HCT116 (cell line): ENCODE results near the gene STRIT1. TPM values are rescaled to one million over a fixed set of nuclear protein-coding genes. Genes with fewer than 3 reads are reported as not detected.

ENCODE experiments used
- ATAC-seq: fragments of 200-7000 bp; cut with Tn5 transposase; 2 replicates; pipeline ENCODE4 v1.9.1; 2020; ENCODE audit warnings: mild to moderate bottlenecking, moderate library complexity
- BruUV-seq: library from RNA; stranded (reverse); fragments of 400-500 nt; replicated peaks from 2 replicates; lab custom pipeline; 2021; lab: Mats Ljungman, UMichigan
- CTCF ChIA-PET: fragments of 300-600 bp; sonication (Branson Sonifier 250); formaldehyde crosslinking; loops from one replicate; lab custom pipeline; 2021; ENCODE audit warnings: antibody characterized with exemption; lab: Charles Lee
- POLR2A ChIA-PET: fragments of 300-600, 350-600 bp; sonication (Branson Sonifier 250); formaldehyde crosslinking; loops from one replicate; lab custom pipeline; 2021; ENCODE audit warnings: antibody characterized with exemption; lab: Charles Lee
- RAD21 ChIA-PET, 2 experiments: fragments of 300-600 bp; sonication (Branson Sonifier 250); formaldehyde crosslinking; loops; one replicate each; lab custom pipeline; 2023; ENCODE audit warnings: low total read pairs in 2 of 2; ENCODE audit not compliant: uncharacterized antibody in 2 of 2, unreplicated experiment in 2 of 2, low non-redundant PET in 1 of 2; lab: Charles Lee
- DNase-seq: peaks from one replicate; pipeline ENCODE4 v3.0.0-alpha.2; 2010; ENCODE audit warnings: low read depth, low spot score
- H2AFZ ChIP-seq: fragments of 200-600 bp; shearing (Covaris generic), sonication (generic); 2 replicates; pipeline ENCODE4 v1.6.1; 2017; ENCODE audit warnings: low read depth, mixed run types, mixed read lengths, antibody characterized with exemption, low read length; ENCODE audit not compliant: poor library complexity, severe bottlenecking
- H3K27ac ChIP-seq: 2 replicates; pipeline ENCODE4 v1.5.1; 2012; ENCODE audit warnings: low read depth, low read length
- H3K27me3 ChIP-seq: fragments of 200-600 bp; sonication (generic); 2 replicates; pipeline ENCODE4 v1.6.1; 2016; ENCODE audit warnings: mixed run types, low read length, mixed read lengths; ENCODE audit not compliant: insufficient read depth
- H3K36me3 ChIP-seq, 2 experiments: fragments of 200-500 bp in 1 of 2; fragments of 200-600 bp in 1 of 2; sonication (Bioruptor generic) in 1 of 2; sonication (generic) in 1 of 2; 2 replicates each; pipeline versions ENCODE4 v1.5.1 to v1.6.1; 2014 to 2016; ENCODE audit warnings: low read length in 2 of 2, inconsistent platforms in 1 of 2, mixed read lengths in 1 of 2, mixed run types in 1 of 2; ENCODE audit not compliant: insufficient read depth in 2 of 2, control insufficient read depth in 1 of 2
- H3K4me1 ChIP-seq, 2 experiments: fragments of 200-600 bp in 1 of 2; sonication (generic) in 1 of 2; 2 replicates each; pipeline versions ENCODE4 v1.5.1 to v1.6.1; 2012 to 2017; ENCODE audit warnings: low read length in 2 of 2, inconsistent platforms in 1 of 2, mild to moderate bottlenecking in 1 of 2, mixed read lengths in 1 of 2, mixed run types in 1 of 2, moderate library complexity in 1 of 2; ENCODE audit not compliant: insufficient read depth in 2 of 2, control insufficient read depth in 1 of 2
- H3K4me2 ChIP-seq: fragments of 200-600 bp; sonication (generic); 2 replicates; pipeline ENCODE4 v1.6.1; 2017; ENCODE audit warnings: mixed run types, low read length, mixed read lengths
- H3K4me3 ChIP-seq, 2 experiments: fragments of 200-600 bp in 1 of 2; sonication (generic) in 1 of 2; replicated peaks in 1 of 2; 2 replicates each; pipeline ENCODE4 v1.5.1; 2011 to 2016; ENCODE audit warnings: low read length in 2 of 2, control low read depth in 1 of 2, low read depth in 1 of 2, mild to moderate bottlenecking in 1 of 2, mixed read lengths in 1 of 2, mixed run types in 1 of 2
- H3K79me2 ChIP-seq: fragments of 200-600 bp; sonication (generic); 2 replicates; pipeline ENCODE4 v1.6.1; 2017; ENCODE audit warnings: mild to moderate bottlenecking, mixed run types, low read length, moderate library complexity, mixed read lengths; ENCODE audit not compliant: insufficient read depth
- H3K9ac ChIP-seq: fragments of 200-600 bp; sonication (generic); 2 replicates; pipeline ENCODE4 v1.6.1; 2016; ENCODE audit warnings: low read length, mixed read lengths
- H3K9me2 ChIP-seq: fragments of 200-600 bp; sonication (generic), shearing (Covaris generic); 2 replicates; pipeline ENCODE4 v1.6.1; 2017; ENCODE audit warnings: mixed run types, mild to moderate bottlenecking, moderate library complexity; ENCODE audit not compliant: insufficient read depth
- H3K9me3 ChIP-seq, 2 experiments: fragments of 200-500 bp in 1 of 2; fragments of 200-600 bp in 1 of 2; sonication (Bioruptor generic) in 1 of 2; sonication (generic) in 1 of 2; 2 replicates each; pipeline ENCODE4 v1.6.1; 2014 to 2017; ENCODE audit warnings: low read length in 2 of 2, mixed read lengths in 2 of 2, inconsistent platforms in 1 of 2, low read depth in 1 of 2, mild to moderate bottlenecking in 1 of 2, mixed run types in 1 of 2, moderate library complexity in 1 of 2; ENCODE audit not compliant: control insufficient read depth in 1 of 2, insufficient read depth in 1 of 2
- H4K20me1 ChIP-seq: fragments of 200-600 bp; sonication (generic), shearing (Covaris generic); 2 replicates; pipeline ENCODE4 v1.6.1; 2017; ENCODE audit warnings: mixed run types, mild to moderate bottlenecking, moderate library complexity; ENCODE audit not compliant: insufficient read depth
- ELF1 ChIP-seq: IDR thresholded peaks from 2 replicates; pipeline ENCODE4 v1.6.1; 2012; ENCODE audit warnings: low read depth, borderline replicate concordance
- POLR2A ChIP-seq: IDR thresholded peaks from 2 replicates; pipeline ENCODE4 v1.7.0; 2011; ENCODE audit warnings: borderline replicate concordance; ENCODE audit not compliant: insufficient read depth, insufficient read length; ENCODE audit errors: extremely low read depth
- RAD21 ChIP-seq: IDR thresholded peaks from 2 replicates; pipeline ENCODE4 v1.6.1; 2012; ENCODE audit warnings: low read depth, mild to moderate bottlenecking
- TCF7L2 ChIP-seq: IDR thresholded peaks from 2 replicates; pipeline ENCODE4 v1.7.0; 2011; ENCODE audit warnings: borderline replicate concordance, inconsistent platforms; ENCODE audit not compliant: insufficient read depth, insufficient read length; ENCODE audit errors: extremely low read depth
- intact Hi-C: fragments of 100-400 bp; cut with micrococcal nuclease; formaldehyde crosslinking; loops from 2 replicates; pipeline ENCODE4 v1.10.0; 2022
- total RNA-seq: library from RNA; stranded (reverse); gene quantifications from one replicate; pipeline ENCODE4 v1.2.1, GENCODE V29; 2021; ENCODE audit not compliant: unreplicated experiment
- TF ChIP-seq, protein P1 (sequence below): IDR thresholded peaks from 2 replicates; pipeline ENCODE4 v1.6.1; 2012
- TF ChIP-seq, protein P2 (sequence below): IDR thresholded peaks from 2 replicates; pipeline ENCODE4 v1.6.1; 2011; ENCODE audit warnings: mild to moderate bottlenecking, low read length, moderate library complexity; ENCODE audit not compliant: insufficient replicate concordance; ENCODE audit errors: extremely low read depth

The STRIT1 gene
- total RNA-seq, 1 experiment from 2014 or later: not detected

DNA sequence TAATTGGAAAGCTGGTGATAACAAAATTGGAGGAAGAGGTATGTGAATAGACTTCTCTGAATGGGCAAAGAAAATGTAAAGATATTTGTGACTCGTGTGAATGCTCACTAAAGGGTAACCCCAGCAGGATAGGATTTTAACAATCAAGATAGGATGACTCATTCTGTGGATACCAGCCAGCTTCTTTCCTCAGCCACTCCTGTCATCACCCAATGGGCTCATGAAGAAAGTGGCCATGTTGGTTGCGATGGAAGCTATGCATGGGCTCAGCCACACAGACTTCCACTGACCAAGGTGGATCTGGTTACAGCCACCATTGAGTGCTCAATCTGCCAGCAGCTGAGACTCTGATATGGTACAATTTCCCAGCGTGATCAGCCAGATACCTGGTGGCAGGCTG lies 40.9 kb downstream of the STRIT1 start:
- POLR2A ChIA-PET: no interaction called here
- RAD21 ChIA-PET: no interaction called here
- TF ChIP-seq, protein P1, sequence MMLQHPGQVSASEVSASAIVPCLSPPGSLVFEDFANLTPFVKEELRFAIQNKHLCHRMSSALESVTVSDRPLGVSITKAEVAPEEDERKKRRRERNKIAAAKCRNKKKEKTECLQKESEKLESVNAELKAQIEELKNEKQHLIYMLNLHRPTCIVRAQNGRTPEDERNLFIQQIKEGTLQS: no peak
- TF ChIP-seq, protein P2, sequence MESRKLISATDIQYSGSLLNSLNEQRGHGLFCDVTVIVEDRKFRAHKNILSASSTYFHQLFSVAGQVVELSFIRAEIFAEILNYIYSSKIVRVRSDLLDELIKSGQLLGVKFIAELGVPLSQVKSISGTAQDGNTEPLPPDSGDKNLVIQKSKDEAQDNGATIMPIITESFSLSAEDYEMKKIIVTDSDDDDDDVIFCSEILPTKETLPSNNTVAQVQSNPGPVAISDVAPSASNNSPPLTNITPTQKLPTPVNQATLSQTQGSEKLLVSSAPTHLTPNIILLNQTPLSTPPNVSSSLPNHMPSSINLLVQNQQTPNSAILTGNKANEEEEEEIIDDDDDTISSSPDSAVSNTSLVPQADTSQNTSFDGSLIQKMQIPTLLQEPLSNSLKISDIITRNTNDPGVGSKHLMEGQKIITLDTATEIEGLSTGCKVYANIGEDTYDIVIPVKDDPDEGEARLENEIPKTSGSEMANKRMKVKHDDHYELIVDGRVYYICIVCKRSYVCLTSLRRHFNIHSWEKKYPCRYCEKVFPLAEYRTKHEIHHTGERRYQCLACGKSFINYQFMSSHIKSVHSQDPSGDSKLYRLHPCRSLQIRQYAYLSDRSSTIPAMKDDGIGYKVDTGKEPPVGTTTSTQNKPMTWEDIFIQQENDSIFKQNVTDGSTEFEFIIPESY: no peak
- TF ChIP-seq TCF7L2: no peak
- no peak for TF ChIP-seq POLR2A
- TF ChIP-seq, all 23 proteins: peak for 0
- no peaks in the 10 kb centered on the region for H3K4me1 ChIP-seq
- H3K27ac ChIP-seq: no peak overlapping the region
- no peak overlapping the region for H3K4me2 ChIP-seq
- no peak for DNase-seq
- no peaks in the 10 kb centered on the region for H3K9me2 ChIP-seq
- no peaks in the 10 kb centered on the region for H4K20me1 ChIP-seq
- no peaks in the 10 kb centered on the region for H3K36me3 ChIP-seq
- CTCF ChIA-PET: no interaction called here
- ATAC-seq: no peak
- no peak overlapping the region for H3K4me3 ChIP-seq
- no peaks in the 10 kb centered on the region for H3K79me2 ChIP-seq
- intact Hi-C loops: no loop called here
- H3K27me3 ChIP-seq: no peaks in the 10 kb centered on the region
- BruUV-seq: no TSS peak
- H3K9me3 ChIP-seq: no peaks in the 10 kb centered on the region
- no peak overlapping the region for H3K9ac ChIP-seq
- H2AFZ ChIP-seq: no peak overlapping the region

DNA sequence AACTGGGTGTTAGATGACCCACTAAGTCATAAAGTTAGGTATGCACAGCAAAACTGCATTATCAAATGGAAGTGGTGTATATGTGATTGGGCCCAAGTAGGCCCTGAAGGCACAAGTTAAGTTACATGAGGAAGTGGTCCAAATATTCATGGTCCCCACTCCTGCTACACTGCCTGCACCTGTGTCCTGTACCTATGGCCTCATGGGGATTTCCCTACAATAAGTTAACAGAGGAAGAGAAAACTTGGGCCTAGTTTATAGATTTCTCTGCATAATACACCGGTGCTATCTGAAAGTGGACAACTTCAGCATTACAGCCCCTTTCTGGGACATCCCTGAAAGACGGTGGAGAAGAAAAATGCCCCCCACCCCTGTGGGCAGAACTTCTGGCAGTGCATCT lies 41.5 kb downstream of the STRIT1 start:
- Histone ChIP-seq H4K20me1 (no peaks in the 10 kb centered on the region), H3K4me1 (no peaks in the 10 kb centered on the region), H3K4me2 (no peak overlapping the region), H3K9me2 (no peaks in the 10 kb centered on the region), H3K79me2 (no peaks in the 10 kb centered on the region), H3K9ac (no peak overlapping the region), H3K4me3 (no peak overlapping the region), H3K9me3 (no peaks in the 10 kb centered on the region)
- intact Hi-C loops: no loop called here
- BruUV-seq: no TSS peak
- DNase-seq: no peak
- POLR2A ChIA-PET: no interaction called here
- CTCF ChIA-PET: no interaction called here
- no peak for TF ChIP-seq ELF1
- no peak for TF ChIP-seq RAD21
- TF ChIP-seq, all 23 proteins: peak for 0
- no peak for ATAC-seq
- RAD21 ChIA-PET: no interaction called here
- Histone ChIP-seq H3K36me3 (no peaks in the 10 kb centered on the region), H3K27ac (no peak overlapping the region), H3K27me3 (no peaks in the 10 kb centered on the region), H2AFZ (no peak overlapping the region)
